ENCODE measurements around the gene CYFIP1. TPM values are rescaled to one million over a fixed set of nuclear protein-coding genes. Genes with fewer than 3 reads are reported as not detected.

CYFIP1 gene
- total and polyA plus RNA-seq, 2 of the 8 experiments (the other 6 are each of a cell fraction or from before 2014, with no cell fraction given), result 38.6 to 81.7 TPM

- TF ChIP-seq JUND (IDR thresholded peaks at IDR 0.05; ENCODE audit: low read length) (no peak), SIN3A (conservative IDR thresholded peaks at IDR 0.05 in 1 of 2, IDR thresholded peaks at IDR 0.05 in 1 of 2; ENCODE audit: low read depth in 1 of 2, low read length in 2 of 2) (no peak), POLR2AphosphoS5 (IDR thresholded peaks at IDR 0.05; ENCODE audit: low read depth, low read length) (no peak), CHD2 (IDR thresholded peaks at IDR 0.05; ENCODE audit: low read length) (no peak)
- TF ChIP-seq, protein P1, sequence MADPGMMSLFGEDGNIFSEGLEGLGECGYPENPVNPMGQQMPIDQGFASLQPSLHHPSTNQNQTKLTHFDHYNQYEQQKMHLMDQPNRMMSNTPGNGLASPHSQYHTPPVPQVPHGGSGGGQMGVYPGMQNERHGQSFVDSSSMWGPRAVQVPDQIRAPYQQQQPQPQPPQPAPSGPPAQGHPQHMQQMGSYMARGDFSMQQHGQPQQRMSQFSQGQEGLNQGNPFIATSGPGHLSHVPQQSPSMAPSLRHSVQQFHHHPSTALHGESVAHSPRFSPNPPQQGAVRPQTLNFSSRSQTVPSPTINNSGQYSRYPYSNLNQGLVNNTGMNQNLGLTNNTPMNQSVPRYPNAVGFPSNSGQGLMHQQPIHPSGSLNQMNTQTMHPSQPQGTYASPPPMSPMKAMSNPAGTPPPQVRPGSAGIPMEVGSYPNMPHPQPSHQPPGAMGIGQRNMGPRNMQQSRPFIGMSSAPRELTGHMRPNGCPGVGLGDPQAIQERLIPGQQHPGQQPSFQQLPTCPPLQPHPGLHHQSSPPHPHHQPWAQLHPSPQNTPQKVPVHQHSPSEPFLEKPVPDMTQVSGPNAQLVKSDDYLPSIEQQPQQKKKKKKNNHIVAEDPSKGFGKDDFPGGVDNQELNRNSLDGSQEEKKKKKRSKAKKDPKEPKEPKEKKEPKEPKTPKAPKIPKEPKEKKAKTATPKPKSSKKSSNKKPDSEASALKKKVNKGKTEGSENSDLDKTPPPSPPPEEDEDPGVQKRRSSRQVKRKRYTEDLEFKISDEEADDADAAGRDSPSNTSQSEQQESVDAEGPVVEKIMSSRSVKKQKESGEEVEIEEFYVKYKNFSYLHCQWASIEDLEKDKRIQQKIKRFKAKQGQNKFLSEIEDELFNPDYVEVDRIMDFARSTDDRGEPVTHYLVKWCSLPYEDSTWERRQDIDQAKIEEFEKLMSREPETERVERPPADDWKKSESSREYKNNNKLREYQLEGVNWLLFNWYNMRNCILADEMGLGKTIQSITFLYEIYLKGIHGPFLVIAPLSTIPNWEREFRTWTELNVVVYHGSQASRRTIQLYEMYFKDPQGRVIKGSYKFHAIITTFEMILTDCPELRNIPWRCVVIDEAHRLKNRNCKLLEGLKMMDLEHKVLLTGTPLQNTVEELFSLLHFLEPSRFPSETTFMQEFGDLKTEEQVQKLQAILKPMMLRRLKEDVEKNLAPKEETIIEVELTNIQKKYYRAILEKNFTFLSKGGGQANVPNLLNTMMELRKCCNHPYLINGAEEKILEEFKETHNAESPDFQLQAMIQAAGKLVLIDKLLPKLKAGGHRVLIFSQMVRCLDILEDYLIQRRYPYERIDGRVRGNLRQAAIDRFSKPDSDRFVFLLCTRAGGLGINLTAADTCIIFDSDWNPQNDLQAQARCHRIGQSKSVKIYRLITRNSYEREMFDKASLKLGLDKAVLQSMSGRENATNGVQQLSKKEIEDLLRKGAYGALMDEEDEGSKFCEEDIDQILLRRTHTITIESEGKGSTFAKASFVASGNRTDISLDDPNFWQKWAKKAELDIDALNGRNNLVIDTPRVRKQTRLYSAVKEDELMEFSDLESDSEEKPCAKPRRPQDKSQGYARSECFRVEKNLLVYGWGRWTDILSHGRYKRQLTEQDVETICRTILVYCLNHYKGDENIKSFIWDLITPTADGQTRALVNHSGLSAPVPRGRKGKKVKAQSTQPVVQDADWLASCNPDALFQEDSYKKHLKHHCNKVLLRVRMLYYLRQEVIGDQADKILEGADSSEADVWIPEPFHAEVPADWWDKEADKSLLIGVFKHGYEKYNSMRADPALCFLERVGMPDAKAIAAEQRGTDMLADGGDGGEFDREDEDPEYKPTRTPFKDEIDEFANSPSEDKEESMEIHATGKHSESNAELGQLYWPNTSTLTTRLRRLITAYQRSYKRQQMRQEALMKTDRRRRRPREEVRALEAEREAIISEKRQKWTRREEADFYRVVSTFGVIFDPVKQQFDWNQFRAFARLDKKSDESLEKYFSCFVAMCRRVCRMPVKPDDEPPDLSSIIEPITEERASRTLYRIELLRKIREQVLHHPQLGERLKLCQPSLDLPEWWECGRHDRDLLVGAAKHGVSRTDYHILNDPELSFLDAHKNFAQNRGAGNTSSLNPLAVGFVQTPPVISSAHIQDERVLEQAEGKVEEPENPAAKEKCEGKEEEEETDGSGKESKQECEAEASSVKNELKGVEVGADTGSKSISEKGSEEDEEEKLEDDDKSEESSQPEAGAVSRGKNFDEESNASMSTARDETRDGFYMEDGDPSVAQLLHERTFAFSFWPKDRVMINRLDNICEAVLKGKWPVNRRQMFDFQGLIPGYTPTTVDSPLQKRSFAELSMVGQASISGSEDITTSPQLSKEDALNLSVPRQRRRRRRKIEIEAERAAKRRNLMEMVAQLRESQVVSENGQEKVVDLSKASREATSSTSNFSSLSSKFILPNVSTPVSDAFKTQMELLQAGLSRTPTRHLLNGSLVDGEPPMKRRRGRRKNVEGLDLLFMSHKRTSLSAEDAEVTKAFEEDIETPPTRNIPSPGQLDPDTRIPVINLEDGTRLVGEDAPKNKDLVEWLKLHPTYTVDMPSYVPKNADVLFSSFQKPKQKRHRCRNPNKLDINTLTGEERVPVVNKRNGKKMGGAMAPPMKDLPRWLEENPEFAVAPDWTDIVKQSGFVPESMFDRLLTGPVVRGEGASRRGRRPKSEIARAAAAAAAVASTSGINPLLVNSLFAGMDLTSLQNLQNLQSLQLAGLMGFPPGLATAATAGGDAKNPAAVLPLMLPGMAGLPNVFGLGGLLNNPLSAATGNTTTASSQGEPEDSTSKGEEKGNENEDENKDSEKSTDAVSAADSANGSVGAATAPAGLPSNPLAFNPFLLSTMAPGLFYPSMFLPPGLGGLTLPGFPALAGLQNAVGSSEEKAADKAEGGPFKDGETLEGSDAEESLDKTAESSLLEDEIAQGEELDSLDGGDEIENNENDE (IDR thresholded peaks at IDR 0.05; ENCODE audit: insufficient replicate concordance, low read length), result no peak
Observed at GRCh38 chr15:22907161-22907950, 72.8 kb downstream of the CYFIP1 start (continued).

Measured in H1 (cell line).